Activated naive CD4-positive, alpha-beta T cell treated with Interleukin-2 at 50 U/mL for 16 hours (primary cell): ENCODE measurements around the gene DHRS13.
A peak's percentile ranks its signal among the peaks of the same experiment; 100 is the strongest.

Experiments used
- DNase-seq: peaks from one replicate; pipeline ENCODE4 v3.0.0-alpha.2; 2020

Gene DHRS13

DNA sequence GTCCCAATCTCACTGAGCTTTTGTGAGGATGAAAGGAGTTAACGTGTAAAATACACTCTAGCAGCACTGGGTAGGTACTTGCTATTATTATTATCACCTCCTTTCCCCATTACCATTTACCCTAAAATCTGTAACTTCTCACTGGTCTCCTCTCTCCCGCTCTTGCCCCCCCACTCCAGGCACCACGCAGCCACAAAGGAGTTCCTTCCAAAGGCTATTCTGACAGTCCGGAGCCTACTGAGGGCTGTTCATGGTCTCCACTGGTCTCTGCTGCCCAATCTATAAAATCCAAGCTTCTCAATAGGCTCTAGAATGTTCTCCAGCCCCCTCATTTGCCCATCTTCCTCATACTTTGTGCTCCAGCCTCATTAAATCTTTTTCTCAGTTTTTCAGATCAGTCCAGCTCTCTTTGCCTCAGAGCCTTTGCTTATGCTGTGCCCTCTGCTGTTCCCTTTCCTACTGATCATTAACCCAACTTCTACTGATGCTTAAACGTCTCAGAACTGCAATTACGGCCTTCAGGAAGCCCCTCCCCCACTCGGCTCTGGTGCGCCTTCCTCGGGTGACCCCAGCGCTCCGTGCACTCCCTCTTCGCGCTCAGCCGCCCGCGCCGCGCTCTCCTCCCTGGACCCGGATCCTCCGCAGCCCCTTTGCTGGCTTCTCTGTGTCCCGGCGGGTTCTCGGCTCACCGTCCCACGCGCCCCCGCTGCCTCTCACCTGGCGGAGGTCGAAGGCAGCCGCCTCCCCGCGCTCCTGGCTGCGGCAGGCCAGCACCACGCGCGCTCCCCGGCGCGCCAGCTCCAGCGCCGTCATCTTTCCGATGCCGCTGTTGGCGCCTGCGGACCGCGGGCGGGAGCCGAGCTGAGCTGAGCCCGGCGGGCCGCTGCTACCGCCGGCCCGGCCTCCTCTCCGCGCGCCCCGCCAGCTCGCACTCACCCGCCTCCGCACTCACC lies 737 bp downstream of the DHRS13 start:
- DNase-seq, result peak; percentile 57

DNA sequence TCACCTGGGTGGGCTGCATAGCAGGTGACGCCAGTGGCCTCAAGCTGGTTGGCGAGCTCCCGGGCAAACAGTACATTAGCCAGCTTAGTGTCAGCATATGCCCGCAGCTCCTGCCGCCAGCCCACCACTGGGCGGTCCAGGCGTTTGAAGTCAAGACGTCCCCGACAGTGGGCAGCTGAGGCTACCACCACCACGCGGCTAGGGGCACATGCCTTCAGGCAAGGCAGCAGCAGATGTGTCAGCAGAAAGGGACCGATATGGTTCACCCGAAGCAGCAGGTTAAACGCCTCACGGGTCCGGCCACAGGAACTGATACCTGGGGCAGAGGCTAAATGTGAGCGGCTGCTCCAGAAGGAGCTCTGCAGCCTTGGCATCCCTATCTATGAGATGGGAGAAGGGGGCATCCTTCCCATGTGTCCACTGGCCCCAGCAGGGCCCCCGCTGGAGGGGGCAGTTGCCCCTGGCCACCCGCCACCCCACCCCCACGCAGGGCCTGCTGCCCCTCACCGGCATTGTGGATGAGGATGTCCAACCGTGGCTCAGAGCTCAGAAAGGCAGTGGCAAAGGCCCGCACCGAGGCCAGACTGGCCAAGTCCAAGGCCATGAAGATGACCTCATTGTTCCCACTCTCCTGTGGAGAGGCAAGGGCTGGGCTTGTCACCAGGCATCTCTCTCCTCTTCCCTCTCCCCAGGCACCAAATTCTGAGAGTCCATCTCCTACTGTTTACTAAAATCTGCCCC lies 1.7 kb downstream of the DHRS13 start:
- DNase-seq, result no peak

DNA sequence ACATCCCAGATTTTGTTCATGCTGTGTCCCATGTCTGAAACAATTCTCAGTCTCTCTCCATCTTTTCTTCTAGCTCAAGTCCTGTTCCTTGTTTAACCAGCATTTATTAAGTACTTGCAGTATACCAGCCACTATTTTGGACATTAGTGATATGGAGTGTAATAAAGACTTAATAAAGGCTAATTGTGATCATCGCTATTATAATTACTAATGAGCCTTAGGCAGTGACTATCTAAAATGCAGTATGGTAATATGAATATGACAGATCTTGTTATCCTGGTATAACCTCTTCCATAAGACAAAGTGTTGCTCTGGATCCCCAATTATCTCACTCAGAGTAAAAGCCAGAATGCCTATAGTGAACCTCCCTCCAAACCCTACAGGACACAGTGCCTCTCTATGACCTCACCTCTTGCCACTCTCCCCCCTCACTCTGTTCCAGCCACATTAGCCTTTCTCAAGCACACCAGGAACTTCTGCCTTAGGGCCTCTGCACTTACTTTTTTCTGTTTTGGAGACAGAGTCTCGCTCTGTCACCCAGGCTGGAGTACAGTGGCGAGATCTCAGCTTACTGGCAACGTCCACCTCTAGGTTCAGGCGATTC lies 3.6 kb downstream of the DHRS13 start:
- no peak for DNase-seq

- DNase-seq, result no peak
Observed at GRCh38 chr17:28898527-28898955, 4.3 kb downstream of the DHRS13 start.

GRCh38 chr17:28897769-28898526 lies 4.9 kb downstream of the DHRS13 start:
- no peak for DNase-seq

- DNase-seq, result peak; percentile 73
Observed at GRCh38 chr17:28896884-28897768, 5.8 kb downstream of the DHRS13 start, which contains the start of gene FLOT2. TSS of gene FLOT2 (minus strand) at chr17:28897733. CDS start at chr17:28897574, 159 bp downstream.

GRCh38 chr17:28896491-28896883 lies 6.4 kb downstream of the DHRS13 start:
- DNase-seq, result no peak

DNA sequence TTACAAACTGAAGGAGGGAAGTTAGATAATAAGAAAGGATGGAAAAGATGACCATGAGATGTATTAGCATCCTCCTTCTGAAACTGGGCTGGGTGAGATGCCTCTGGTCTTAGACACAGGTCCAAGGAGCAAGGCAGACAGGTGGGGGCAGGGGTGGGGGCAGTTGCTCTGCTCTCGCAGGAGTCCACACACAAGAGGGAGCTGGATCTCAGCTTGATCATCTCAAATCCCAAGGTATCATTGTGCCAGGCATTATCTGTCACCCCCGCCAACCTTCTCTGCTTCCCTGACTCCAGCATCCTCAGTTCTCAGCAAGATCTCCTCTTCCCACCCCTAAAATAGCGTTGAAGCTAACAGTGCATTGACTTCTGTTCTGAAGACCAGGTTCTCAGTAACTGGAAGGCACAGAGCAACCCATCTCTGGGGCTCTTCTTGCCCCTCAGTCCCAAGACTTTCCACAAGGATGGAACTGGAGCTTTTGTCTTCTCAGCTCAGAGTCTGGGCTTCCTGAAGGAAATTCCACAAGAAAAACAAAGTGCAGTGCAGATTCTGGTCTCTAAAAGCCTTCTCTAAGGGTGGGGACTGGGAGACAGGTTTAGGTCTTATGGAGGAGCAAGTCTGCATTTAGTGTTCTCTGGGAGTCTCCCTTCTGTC lies 7.0 kb downstream of the DHRS13 start:
- DNase-seq, result no peak

- DNase-seq, result peak; percentile 53
Observed at GRCh38 chr17:28893248-28894183, 9.4 kb downstream of the DHRS13 start.

- no peak for DNase-seq
Observed at GRCh38 chr17:28892024-28892423, 10.9 kb downstream of the DHRS13 start.

DNA sequence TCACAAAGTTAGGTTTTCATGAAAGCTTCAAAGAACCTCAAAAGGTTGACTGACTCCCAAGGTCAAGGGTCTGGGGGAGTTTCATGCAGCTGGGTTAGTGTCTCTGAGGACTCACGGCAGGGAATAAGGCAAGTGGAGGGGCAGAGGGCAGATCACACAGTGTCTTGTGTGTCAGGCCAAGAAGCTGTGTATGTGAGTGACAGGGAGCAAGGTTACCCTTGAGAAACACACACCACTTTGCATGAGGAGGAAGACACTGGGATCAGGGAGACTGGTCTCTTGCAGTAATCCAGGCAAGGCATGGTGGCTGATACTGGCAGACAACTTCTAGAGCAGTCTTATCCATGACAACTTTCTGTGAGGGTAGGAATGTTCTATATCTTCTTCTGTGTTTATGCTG lies 11.7 kb downstream of the DHRS13 start:
- no peak for DNase-seq

GRCh38 chr17:28889996-28890395 lies 12.9 kb downstream of the DHRS13 start:
- DNase-seq, result no peak

DNA sequence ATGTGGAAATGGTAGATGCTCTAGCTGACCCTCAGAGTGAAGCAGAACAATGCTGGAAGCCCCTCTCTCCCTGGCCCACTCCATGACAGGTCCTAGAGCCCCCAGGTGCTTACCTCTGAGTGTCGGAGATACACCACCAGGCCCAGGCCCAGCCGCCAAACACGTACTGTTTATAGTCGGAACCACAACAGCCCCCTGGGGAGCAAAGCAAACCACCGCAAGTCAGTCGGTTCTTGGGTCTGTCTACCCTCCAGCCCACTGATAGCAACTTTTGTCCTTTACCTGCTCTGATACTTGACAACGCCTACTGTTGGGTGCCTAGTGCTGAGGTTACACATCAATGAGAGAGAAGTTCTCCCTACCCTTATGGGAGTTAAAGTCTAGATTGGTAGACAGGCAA lies 14.0 kb downstream of the DHRS13 start:
- no peak for DNase-seq

- DNase-seq, result no peak
Observed at GRCh38 chr17:28887871-28888471, 14.9 kb downstream of the DHRS13 start.

DNA sequence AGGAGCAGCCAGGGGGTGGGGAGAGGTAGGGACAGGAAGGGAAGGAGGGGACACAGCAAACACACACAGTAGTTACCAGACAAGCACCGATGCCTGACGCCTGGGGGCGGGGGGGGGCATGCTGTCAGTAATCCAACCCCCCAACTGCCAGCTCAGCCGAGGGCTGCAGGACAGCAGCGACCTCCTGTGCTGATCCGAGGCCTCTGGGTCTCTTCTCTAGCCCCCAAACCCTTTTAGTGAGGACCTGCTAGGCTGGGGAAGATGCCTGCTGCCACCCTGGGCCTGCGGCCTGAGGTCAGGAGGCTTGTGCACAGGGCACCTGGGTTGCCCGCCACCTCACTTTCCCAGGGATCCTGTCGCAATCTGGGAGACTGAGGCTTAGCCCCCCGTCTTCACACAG lies 16.9 kb downstream of the DHRS13 start:
- DNase-seq, result no peak

- DNase-seq, result no peak
Observed at GRCh38 chr17:28885363-28885762, 17.5 kb downstream of the DHRS13 start.

GRCh38 chr17:28883967-28884702 lies 18.7 kb downstream of the DHRS13 start:
- no peak for DNase-seq

DNA sequence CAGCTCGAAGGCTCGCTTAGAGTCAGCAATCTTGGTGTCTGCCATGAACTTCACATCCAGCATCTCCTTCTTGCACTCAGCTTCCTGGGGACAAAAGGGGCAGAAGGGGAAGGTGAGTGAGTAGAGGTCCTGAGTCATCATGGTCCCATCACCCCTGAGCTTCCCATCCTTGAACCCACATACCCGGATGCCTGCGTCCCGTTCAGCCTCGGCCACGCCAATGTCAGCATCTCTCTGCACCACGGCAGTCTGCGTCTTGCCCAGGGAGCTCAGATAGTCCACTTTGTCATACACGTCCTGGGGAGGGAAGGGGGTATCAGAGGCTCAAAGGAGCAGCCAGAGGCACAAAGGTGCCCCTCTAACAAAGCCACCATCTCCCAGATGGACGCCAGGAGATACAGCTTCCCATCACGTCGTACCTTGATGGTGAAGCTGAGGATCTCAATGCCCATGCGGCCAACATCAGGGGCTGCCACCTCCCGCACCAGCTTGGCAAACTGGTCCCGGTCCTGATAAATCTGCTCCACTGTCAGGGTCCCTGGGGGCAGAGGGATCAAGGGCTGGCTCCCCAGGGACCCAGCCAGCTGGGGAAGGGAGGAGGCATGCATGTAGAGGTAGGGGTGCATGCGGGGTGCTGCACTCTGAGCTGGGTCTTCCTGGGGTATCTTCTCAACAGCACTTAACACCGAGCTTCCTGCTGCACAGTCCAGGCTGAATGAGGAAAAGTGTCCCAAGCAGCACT lies 20.6 kb downstream of the DHRS13 start:
- no peak for DNase-seq
